ENCODE data around the gene ITPRIP.

DNA sequence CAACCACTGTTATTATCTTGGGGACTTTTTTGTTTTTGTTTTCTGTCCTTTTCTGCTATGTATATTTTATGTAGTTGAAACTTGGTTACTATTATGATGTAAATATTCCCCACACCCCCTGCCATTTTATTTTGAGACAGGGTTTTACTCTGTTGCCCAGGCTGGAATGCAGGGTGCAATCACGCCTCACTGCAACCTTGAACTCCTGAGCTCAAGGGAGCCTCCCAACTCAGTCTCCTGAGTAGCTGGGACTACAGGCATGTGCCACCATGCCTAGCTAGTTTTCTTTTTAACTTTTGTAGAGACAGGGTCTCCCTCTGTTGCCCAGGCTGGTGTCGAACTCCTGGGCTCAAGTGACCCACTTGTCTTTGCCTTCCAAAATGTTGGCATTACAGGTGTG, 51.3 kb downstream of the ITPRIP start:
- TF ChIP-seq POLR2A (IDR thresholded peaks at IDR 0.05): no peak
- TF ChIP-seq, protein P1, sequence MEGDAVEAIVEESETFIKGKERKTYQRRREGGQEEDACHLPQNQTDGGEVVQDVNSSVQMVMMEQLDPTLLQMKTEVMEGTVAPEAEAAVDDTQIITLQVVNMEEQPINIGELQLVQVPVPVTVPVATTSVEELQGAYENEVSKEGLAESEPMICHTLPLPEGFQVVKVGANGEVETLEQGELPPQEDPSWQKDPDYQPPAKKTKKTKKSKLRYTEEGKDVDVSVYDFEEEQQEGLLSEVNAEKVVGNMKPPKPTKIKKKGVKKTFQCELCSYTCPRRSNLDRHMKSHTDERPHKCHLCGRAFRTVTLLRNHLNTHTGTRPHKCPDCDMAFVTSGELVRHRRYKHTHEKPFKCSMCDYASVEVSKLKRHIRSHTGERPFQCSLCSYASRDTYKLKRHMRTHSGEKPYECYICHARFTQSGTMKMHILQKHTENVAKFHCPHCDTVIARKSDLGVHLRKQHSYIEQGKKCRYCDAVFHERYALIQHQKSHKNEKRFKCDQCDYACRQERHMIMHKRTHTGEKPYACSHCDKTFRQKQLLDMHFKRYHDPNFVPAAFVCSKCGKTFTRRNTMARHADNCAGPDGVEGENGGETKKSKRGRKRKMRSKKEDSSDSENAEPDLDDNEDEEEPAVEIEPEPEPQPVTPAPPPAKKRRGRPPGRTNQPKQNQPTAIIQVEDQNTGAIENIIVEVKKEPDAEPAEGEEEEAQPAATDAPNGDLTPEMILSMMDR (IDR thresholded peaks at IDR 0.05): no peak
